Central memory CD8-positive, alpha-beta T cell (primary cell): ENCODE measurements around the gene BAIAP2L2.

Experiments used
- ATAC-seq: fragments of 150-1000 bp; cut with Tn5 transposase; replicated peaks from 2 replicates; pipeline ENCODE4 v1.10.0; 2022; ENCODE audit warnings: mild to moderate bottlenecking, moderate FRiP score, moderate number of reproducible peaks; ENCODE audit not compliant: poor library complexity, severe bottlenecking; ENCODE audit errors: extremely low read depth
- DNase-seq, 2 donors: peaks; one replicate each; pipeline ENCODE4 v3.0.0; 2021; ENCODE audit warnings: low spot score in 2 of 2
- H3K27ac Mint-ChIP-seq: one replicate; pipeline ENCODE4 v1.8.0; 2022; ENCODE audit warnings: low read depth, mild to moderate bottlenecking, moderate library complexity, mixed read lengths
- H3K27me3 Mint-ChIP-seq: one replicate; pipeline ENCODE4 v1.8.0; 2022; ENCODE audit warnings: mixed read lengths
- H3K36me3 Mint-ChIP-seq: one replicate; pipeline ENCODE4 v1.8.0; 2022; ENCODE audit warnings: mild to moderate bottlenecking, moderate library complexity, mixed read lengths; ENCODE audit not compliant: insufficient read depth
- H3K4me1 Mint-ChIP-seq: one replicate; pipeline ENCODE4 v1.8.0; 2022; ENCODE audit warnings: mixed read lengths
- H3K4me3 Mint-ChIP-seq: one replicate; pipeline ENCODE4 v1.8.0; 2022; ENCODE audit warnings: mild to moderate bottlenecking, moderate library complexity, mixed read lengths
- H3K9me3 Mint-ChIP-seq: one replicate; pipeline ENCODE4 v1.8.0; 2022; ENCODE audit warnings: mixed read lengths

BAIAP2L2 gene

DNA sequence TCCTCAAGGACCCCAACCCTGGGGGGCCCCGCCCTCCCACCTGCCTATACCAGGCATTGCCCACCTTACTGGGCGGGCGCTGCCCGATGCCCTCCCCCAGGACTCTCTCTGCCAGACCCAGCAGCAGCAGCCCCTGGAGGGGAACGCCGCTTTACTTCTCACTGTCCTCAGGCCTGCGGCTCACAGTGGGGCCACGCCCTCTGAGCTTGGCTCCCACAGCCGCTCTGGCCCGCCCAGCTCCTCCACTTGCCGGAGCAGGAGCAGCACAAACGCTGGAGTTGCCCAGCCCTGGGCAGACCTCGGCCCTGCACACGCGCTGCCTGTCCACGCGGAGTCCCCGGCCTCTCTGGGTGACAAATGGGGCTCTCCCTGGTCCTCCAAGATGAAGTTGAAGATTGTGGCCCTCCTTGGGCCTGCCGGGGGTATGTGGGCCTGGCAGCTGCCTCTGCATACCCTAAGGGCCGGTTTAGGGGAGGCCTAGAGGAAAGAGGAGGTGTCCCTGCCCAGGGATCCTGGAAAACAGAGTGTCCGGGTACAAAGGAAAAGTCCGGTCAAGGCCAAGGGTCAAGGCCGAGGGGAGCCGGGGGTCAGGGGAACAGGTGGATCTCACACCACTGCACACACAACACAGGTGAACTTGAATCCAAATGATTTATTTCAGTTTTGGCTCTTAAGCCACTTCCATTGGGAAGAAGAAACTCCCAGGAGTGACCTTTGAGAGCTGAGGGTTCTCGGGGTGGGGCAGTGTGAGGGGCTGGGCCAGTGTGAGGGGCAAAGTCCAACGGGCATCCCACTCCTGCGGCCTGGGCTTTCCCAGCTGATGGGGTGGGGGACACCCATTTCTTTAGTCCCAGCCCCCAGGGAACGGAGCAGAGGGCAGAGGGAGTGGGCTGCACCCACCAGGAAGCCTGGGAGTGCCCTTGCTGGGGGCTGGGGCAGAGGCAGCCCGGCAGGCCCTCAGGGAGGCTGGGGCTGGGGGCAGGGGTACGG lies 674 bp upstream of the BAIAP2L2 start:
- H3K27ac Mint-ChIP-seq: peak overlapping the region; percentile 87
- no peak for DNase-seq
- H3K9me3 Mint-ChIP-seq: no peaks in the 10 kb centered on the region
- H3K36me3 Mint-ChIP-seq: peaks cover 24% of the 10 kb centered on the region
- H3K4me3 Mint-ChIP-seq: no peak overlapping the region
- peaks cover 11% of the 10 kb centered on the region for H3K4me1 Mint-ChIP-seq
- H3K27me3 Mint-ChIP-seq: no peaks in the 10 kb centered on the region
- ATAC-seq: no peak

DNA sequence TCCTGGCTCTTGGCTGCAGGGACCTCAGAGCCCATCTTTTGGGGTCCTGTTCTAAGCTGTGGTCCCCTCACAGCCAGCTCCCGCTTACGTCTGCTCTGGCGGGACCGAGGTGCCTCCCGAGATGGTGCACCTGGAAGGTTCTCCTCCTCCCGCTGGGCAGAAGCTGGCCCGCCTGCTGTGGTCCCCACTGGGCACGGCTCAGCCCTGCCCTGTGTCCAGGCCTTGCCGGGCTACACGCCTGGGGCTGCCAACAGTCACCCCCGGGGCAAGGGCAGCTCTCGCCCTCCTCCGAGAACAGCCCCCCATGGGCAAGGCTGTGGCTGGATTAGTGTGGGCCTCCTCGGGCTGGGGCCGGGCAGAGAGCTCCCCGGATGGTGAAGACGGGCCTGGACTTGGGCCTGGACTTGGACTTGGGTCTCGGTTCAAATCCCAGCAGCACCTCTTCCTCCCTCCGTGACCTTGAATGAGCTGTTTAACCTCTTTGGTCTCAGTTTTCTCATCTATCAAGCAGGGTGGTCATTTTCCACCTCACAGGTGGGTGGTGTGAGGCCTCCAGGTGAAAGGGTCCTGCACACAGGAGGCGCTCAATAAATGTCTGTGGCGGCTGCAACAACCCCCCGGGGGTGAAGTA lies 998 bp downstream of the BAIAP2L2 start:
- H3K4me3 Mint-ChIP-seq: peak overlapping the region; percentile 67
- peaks cover 15% of the 10 kb centered on the region for H3K4me1 Mint-ChIP-seq
- H3K27me3 Mint-ChIP-seq: no peaks in the 10 kb centered on the region
- H3K9me3 Mint-ChIP-seq: no peaks in the 10 kb centered on the region
- H3K27ac Mint-ChIP-seq: peak overlapping the region; percentile 99
- peaks cover 25% of the 10 kb centered on the region for H3K36me3 Mint-ChIP-seq
- DNase-seq: no peak
- ATAC-seq: no peak

GRCh38 chr22:38108561-38109319 lies 1.7 kb downstream of the BAIAP2L2 start:
- no peak for DNase-seq
- Mint-ChIP-seq H3K9me3 (no peaks in the 10 kb centered on the region), H3K36me3 (peaks cover 25% of the 10 kb centered on the region), H3K4me1 (peaks cover 17% of the 10 kb centered on the region), H3K4me3 (peak overlapping the region; percentile 15), H3K27me3 (no peaks in the 10 kb centered on the region), H3K27ac (peak overlapping the region; percentile 77)
- ATAC-seq: peak; percentile 42

GRCh38 chr22:38107692-38108515 lies 2.6 kb downstream of the BAIAP2L2 start:
- H3K4me1 Mint-ChIP-seq: peaks cover 21% of the 10 kb centered on the region
- no peak for DNase-seq
- no peaks in the 10 kb centered on the region for H3K9me3 Mint-ChIP-seq
- ATAC-seq: no peak
- H3K36me3 Mint-ChIP-seq: peaks cover 25% of the 10 kb centered on the region
- H3K27ac Mint-ChIP-seq: peak overlapping the region; percentile 77
- H3K4me3 Mint-ChIP-seq: no peak overlapping the region
- H3K27me3 Mint-ChIP-seq: no peaks in the 10 kb centered on the region

- no peak overlapping the region for H3K4me3 Mint-ChIP-seq
These were observed 3.5 kb downstream of the BAIAP2L2 start for GRCh38 chr22:38106814-38107578.

DNA sequence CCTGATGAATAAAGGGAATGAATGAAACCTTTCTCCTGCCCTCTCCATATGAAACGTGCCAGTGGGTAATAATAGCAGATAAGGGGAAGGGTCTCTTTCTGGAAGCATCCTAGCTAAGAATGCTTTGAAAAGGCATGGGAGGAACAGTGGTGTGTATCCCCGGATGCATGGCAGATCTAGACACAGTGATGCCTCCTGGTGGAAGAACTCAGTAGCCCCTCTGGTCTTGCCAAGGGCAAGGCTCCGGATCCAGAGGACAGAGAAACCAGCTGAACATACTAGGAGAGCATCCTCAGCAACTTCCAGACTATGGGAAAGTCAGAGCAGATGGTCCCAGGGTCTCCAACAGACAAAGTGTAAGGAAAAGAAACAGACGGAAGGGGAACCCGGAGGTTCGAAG lies 6.4 kb downstream of the BAIAP2L2 start:
- Mint-ChIP-seq H3K36me3 (peaks cover 9% of the 10 kb centered on the region), H3K4me3 (no peak overlapping the region), H3K9me3 (no peaks in the 10 kb centered on the region), H3K27ac (peak overlapping the region; percentile 54), H3K27me3 (no peaks in the 10 kb centered on the region), H3K4me1 (peaks cover 24% of the 10 kb centered on the region)
- ATAC-seq (no peak), DNase-seq (no peak)

More at GRCh38 chr22:38106814-38107578, 3.5 kb downstream of the BAIAP2L2 start:
- no peaks in the 10 kb centered on the region for H3K9me3 Mint-ChIP-seq
- no peaks in the 10 kb centered on the region for H3K27me3 Mint-ChIP-seq
- peaks cover 21% of the 10 kb centered on the region for H3K4me1 Mint-ChIP-seq
- no peak for ATAC-seq
- H3K27ac Mint-ChIP-seq: no peak overlapping the region
- peaks cover 23% of the 10 kb centered on the region for H3K36me3 Mint-ChIP-seq
- DNase-seq: no peak

DNA sequence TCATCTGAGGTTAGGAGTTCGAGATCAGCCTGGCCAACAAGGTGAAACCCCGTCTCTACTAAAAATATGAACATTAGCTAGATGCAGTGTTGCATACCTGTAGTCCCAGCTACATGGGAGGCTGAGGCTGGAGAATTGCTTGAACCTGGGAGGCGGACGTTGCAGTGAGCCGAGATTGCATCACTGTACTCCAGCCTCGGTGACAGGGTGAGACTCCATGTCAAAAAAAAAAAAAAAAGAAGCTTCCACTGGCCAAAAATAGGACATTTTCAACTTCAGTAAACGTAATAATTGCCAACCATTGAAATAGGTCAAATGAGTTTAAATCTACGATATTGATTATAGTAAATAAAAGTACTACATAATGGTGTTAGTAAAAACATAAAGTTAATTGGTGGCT lies 6.8 kb downstream of the BAIAP2L2 start:
- H3K27me3 Mint-ChIP-seq: no peaks in the 10 kb centered on the region
- DNase-seq (no peak), ATAC-seq (no peak)
- H3K4me1 Mint-ChIP-seq: peaks cover 24% of the 10 kb centered on the region
- H3K27ac Mint-ChIP-seq: no peak overlapping the region
- H3K9me3 Mint-ChIP-seq: no peaks in the 10 kb centered on the region
- no peak overlapping the region for H3K4me3 Mint-ChIP-seq
- H3K36me3 Mint-ChIP-seq: peaks cover 8% of the 10 kb centered on the region

DNA sequence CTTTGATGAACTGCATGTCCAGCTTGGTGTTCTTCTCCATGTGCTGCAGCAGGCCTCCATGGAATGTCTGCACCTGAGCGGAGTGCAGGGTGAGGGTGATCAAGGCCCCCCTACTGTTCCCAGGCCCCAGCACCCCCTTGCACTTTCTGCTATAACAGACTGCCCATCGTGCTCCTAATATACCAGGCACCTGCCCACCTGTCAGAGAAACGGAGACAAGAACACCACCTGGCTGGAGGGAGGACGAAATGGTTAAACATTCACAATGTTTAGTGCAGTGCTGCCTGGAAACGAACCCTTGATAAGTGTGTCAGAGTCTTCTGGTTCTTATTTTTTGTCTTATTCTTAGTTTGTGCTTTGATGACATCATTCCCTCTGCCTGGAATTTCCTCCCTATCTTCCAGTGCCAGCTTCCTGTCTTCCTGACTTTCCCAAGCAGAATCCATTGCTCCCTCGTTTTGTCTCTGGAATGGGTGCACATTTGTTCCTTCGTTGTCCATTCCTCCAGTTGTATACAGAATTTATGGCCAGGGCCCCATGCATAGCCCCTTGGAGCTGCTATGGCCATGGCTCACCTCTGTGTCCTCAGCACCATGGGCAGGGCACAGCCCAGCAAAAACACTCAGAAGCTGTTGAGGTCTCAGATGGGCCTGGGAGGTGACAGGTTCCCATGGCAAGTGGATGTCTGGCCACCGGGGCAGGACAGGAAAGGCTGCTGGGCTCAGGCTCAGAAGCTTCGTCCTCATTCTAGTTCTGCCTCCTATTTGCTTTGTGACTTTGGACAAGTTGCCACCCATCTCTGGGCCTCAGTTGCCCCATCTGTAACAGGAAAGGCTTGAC lies 11.9 kb downstream of the BAIAP2L2 start:
- Mint-ChIP-seq H3K36me3 (peaks cover 3% of the 10 kb centered on the region), H3K4me1 (peaks cover 12% of the 10 kb centered on the region), H3K27ac (no peak overlapping the region), H3K4me3 (no peak overlapping the region), H3K27me3 (no peaks in the 10 kb centered on the region), H3K9me3 (no peaks in the 10 kb centered on the region)
- DNase-seq (no peak), ATAC-seq (no peak)

DNA sequence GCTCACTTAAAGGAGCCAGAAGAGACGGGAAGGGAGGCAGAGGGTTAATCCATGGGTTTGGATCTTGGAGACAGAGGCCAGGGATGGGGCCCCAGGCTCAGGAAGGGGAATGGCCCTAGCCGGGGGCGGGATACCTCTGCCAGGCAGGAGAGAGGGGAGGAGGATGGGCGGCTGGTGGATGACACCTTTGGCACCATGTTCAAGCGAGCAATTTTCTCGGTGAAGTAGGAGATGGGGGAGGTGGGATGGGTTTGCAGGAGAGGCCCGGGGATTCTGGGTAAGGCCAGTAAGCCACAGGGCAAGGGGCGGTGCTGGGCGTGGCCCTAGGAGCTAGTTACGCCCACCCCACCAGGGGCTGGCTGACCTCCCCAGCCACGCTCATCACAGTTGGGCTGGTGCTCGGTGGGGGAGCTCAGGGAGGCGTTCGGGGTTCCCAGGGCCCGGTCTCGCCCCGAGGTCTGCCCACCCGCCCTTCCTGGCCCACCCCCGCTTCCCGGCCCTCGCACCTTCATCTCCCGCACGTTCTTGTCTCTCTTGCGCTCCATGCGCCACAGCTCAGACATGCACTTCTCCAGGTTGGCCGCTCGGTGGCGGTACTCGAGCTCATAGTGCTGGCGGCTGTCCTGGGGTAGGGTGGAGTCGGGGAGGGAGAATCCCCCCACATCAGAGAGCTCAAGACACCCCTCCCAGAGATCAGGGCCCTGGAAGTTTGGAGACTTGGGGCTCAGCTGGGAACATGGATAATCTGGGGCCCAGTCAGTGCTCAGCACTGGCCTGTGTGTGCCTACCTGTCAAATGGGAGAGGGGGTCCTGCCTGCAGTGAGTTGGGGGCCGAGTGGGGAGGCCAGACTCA lies 12.7 kb downstream of the BAIAP2L2 start:
- Mint-ChIP-seq H3K27me3 (no peaks in the 10 kb centered on the region), H3K36me3 (peaks cover 3% of the 10 kb centered on the region), H3K4me1 (peaks cover 8% of the 10 kb centered on the region), H3K4me3 (no peak overlapping the region), H3K27ac (no peak overlapping the region), H3K9me3 (no peaks in the 10 kb centered on the region)
- no peak for DNase-seq
- no peak for ATAC-seq

- peaks cover 8% of the 10 kb centered on the region for H3K4me1 Mint-ChIP-seq
- H3K27me3 Mint-ChIP-seq: no peaks in the 10 kb centered on the region
- no peaks in the 10 kb centered on the region for H3K9me3 Mint-ChIP-seq
- DNase-seq (no peak), ATAC-seq (no peak)
- no peak overlapping the region for H3K27ac Mint-ChIP-seq
- no peak overlapping the region for H3K4me3 Mint-ChIP-seq
- peaks cover 3% of the 10 kb centered on the region for H3K36me3 Mint-ChIP-seq
These were observed 13.4 kb downstream of the BAIAP2L2 start for GRCh38 chr22:38097058-38097457.
